ENCODE results near the gene CLOCK. TPM values are rescaled to one million over a fixed set of nuclear protein-coding genes. Genes with fewer than 3 reads are reported as not detected.

CLOCK gene
- total and polyA plus RNA-seq, 2 experiments from 2014 or later, result 9.6 to 29.3 TPM

DNA sequence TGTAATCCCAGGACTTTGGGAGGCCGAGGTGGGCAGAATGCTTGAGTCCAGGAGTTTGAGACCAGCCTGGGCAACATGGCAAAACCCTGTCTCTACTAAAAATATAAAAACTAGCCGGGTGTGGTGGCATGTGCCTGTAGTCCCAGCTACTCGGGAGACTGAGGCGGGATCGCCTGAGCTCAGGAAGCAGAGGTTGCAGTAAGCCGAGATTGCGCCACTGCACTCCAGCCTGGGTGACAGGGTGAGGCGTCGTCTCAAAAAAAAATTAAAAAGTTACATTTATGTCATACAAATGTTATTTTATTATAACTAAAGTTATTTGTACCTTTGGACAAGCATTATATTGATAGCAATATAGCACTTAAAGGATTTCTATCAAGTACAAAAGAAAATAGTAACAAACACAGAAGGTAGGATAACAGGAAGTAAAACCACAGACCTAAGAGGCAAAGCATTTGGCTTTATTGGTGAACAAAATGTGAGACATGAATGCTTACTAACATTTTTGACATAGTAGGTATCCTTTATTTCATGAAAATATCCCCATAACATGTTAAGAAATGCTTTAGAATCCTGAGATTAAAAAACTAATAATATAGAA, 99.5 kb downstream of the CLOCK start:
- Histone ChIP-seq H3K27ac (no peak overlapping the region), H4K20me1 (ENCODE audit: insufficient read depth, poor library complexity, severe bottlenecking) (no peaks in the 10 kb centered on the region), H3K9me2 (replicated peaks; ENCODE audit: insufficient read depth) (no peaks in the 10 kb centered on the region), H3K36me3 (replicated peaks; ENCODE audit: insufficient read depth, low read depth) (no peaks in the 10 kb centered on the region), H3K4me1 (ENCODE audit: insufficient read depth) (no peaks in the 10 kb centered on the region), H3K9me3 (ENCODE audit: low read depth) (no peaks in the 10 kb centered on the region), H2AFZ (no peak overlapping the region), H3K79me2 (no peaks in the 10 kb centered on the region), H3K27me3 (no peaks in the 10 kb centered on the region), H3K4me2 (no peak overlapping the region), H3K4me3 (no peak overlapping the region)
- no peak for DNase-seq (ENCODE audit: low spot score)
- 92% methylated on average over 9 of the region's 9 CpGs for WGBS (ENCODE audit: low lambda C conversion rate, missing lambda C conversion rate)
- TF ChIP-seq, protein P1, sequence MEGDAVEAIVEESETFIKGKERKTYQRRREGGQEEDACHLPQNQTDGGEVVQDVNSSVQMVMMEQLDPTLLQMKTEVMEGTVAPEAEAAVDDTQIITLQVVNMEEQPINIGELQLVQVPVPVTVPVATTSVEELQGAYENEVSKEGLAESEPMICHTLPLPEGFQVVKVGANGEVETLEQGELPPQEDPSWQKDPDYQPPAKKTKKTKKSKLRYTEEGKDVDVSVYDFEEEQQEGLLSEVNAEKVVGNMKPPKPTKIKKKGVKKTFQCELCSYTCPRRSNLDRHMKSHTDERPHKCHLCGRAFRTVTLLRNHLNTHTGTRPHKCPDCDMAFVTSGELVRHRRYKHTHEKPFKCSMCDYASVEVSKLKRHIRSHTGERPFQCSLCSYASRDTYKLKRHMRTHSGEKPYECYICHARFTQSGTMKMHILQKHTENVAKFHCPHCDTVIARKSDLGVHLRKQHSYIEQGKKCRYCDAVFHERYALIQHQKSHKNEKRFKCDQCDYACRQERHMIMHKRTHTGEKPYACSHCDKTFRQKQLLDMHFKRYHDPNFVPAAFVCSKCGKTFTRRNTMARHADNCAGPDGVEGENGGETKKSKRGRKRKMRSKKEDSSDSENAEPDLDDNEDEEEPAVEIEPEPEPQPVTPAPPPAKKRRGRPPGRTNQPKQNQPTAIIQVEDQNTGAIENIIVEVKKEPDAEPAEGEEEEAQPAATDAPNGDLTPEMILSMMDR (IDR thresholded peaks at IDR 0.05; ENCODE audit: poor library complexity), result no peak
- TF ChIP-seq EZH2 (IDR thresholded peaks at IDR 0.05; ENCODE audit: borderline replicate concordance) (no peak), EZH2phosphoT487 (IDR thresholded peaks at IDR 0.05; ENCODE audit: low read depth, severe bottlenecking, unreplicated experiment) (no peak)

GRCh38 chr4:55446578-55446922, 100.2 kb downstream of the CLOCK start:
- 92% methylated on average over 1 of the region's 1 CpG for WGBS (ENCODE audit: low lambda C conversion rate, missing lambda C conversion rate)
- H3K9me2 ChIP-seq (replicated peaks; ENCODE audit: insufficient read depth), result no peaks in the 10 kb centered on the region

DNA sequence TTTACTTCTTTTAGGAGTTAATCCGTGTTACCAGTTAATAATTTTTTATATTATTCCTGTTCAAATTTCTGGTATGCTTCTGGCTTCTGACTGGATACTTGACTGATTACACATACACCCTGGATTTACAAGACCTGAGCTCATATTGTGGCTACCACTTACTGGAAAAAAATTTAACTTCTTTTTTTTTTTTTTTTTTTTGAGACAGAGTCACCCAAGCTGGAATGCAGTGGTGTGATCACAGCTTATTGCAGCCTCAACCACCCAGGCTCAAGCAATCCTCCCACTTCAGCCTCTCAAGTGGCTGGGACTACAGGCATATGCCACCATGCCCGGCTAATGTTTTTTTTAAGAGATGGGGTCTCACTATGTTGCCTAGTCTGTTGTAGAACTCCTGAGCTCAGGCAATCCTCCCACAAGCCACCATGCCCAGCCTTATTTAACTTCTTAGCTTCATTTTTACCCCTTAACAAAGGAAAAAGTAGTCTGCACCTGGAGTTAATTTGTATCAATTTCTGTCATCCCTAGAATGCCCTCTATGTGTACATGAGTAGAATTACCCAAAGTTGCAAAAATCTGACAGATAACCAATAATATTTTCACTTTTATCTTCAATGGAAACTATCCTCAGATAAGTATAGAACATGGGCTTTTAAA, 100.7 kb downstream of the CLOCK start:
- H3K36me3 ChIP-seq (replicated peaks; ENCODE audit: insufficient read depth, low read depth), result no peaks in the 10 kb centered on the region
- no peaks in the 10 kb centered on the region for H3K9me3 ChIP-seq (ENCODE audit: low read depth)
- no peaks in the 10 kb centered on the region for H3K4me1 ChIP-seq (ENCODE audit: insufficient read depth)
- no peak for DNase-seq (ENCODE audit: low spot score)
- 96% methylated on average over 2 of the region's 2 CpGs for WGBS (ENCODE audit: low lambda C conversion rate, missing lambda C conversion rate)
- H3K27ac ChIP-seq, result no peak overlapping the region
- no peak overlapping the region for H3K4me3 ChIP-seq
- H3K79me2 ChIP-seq, result no peaks in the 10 kb centered on the region
- TF ChIP-seq, protein P1 (IDR thresholded peaks at IDR 0.05; ENCODE audit: poor library complexity), result no peak
- TF ChIP-seq EZH2phosphoT487 (IDR thresholded peaks at IDR 0.05; ENCODE audit: low read depth, severe bottlenecking, unreplicated experiment), result no peak
- no peak for TF ChIP-seq EZH2 (IDR thresholded peaks at IDR 0.05; ENCODE audit: borderline replicate concordance)
- no peaks in the 10 kb centered on the region for H4K20me1 ChIP-seq (ENCODE audit: insufficient read depth, poor library complexity, severe bottlenecking)
- H2AFZ ChIP-seq, result no peak overlapping the region
- no peaks in the 10 kb centered on the region for H3K27me3 ChIP-seq
- H3K4me2 ChIP-seq, result no peak overlapping the region
- no peaks in the 10 kb centered on the region for H3K9me2 ChIP-seq (replicated peaks; ENCODE audit: insufficient read depth)

More at GRCh38 chr4:55446578-55446922, 100.2 kb downstream of the CLOCK start:
- no peaks in the 10 kb centered on the region for H4K20me1 ChIP-seq (ENCODE audit: insufficient read depth, poor library complexity, severe bottlenecking)
- no peak for TF ChIP-seq EZH2 (IDR thresholded peaks at IDR 0.05; ENCODE audit: borderline replicate concordance)
- no peak for TF ChIP-seq EZH2phosphoT487 (IDR thresholded peaks at IDR 0.05; ENCODE audit: low read depth, severe bottlenecking, unreplicated experiment)
- TF ChIP-seq, protein P1 (IDR thresholded peaks at IDR 0.05; ENCODE audit: poor library complexity), result no peak
- H3K4me2 ChIP-seq, result no peak overlapping the region
- H3K27ac ChIP-seq, result no peak overlapping the region
- no peak overlapping the region for H3K4me3 ChIP-seq
- H3K9me3 ChIP-seq (ENCODE audit: low read depth), result no peaks in the 10 kb centered on the region
- H2AFZ ChIP-seq, result no peak overlapping the region
- DNase-seq (ENCODE audit: low spot score), result no peak
- H3K27me3 ChIP-seq, result no peaks in the 10 kb centered on the region
- no peaks in the 10 kb centered on the region for H3K4me1 ChIP-seq (ENCODE audit: insufficient read depth)
- no peaks in the 10 kb centered on the region for H3K79me2 ChIP-seq
- H3K36me3 ChIP-seq (replicated peaks; ENCODE audit: insufficient read depth, low read depth), result no peaks in the 10 kb centered on the region
